ENCODE measurements around the gene PPP1R3G. TPM values are rescaled to one million over a fixed set of nuclear protein-coding genes. Genes with fewer than 3 reads are reported as not detected.

Gene PPP1R3G
- total and polyA plus RNA-seq, 2 donors (not counting 1 experiment from before 2014, with no cell fraction given) = 0.09 to 0.25 TPM

- Histone ChIP-seq H3K36me3 (replicated peaks in 1 of 2; ENCODE audit: control extremely low read depth in 1 of 2, control insufficient read depth in 1 of 2, extremely low read depth in 1 of 2, insufficient read depth in 2 of 2, low read length in 1 of 2) (peaks cover 0 to 8% of the 10 kb centered on the region in 2 experiments), H3K79me2 (ENCODE audit: control insufficient read depth, insufficient read depth, low read length) (no peaks in the 10 kb centered on the region), H3K4me2 (replicated peaks; ENCODE audit: low read depth, low read length, poor library complexity, severe bottlenecking) (no peak overlapping the region), H3K9ac (ENCODE audit: low read length) (no peak overlapping the region), H4K20me1 (ENCODE audit: control insufficient read depth, insufficient read depth, low read length, poor library complexity, severe bottlenecking) (no peaks in the 10 kb centered on the region), H3K9me3 (ENCODE audit: control extremely low read depth in 1 of 3, control insufficient read depth in 2 of 3, insufficient read depth in 1 of 3, low read length in 2 of 3) (no peaks in the 10 kb centered on the region), H3K4me3 (ENCODE audit: control extremely low read depth in 1 of 5, extremely low read depth in 1 of 5, insufficient read depth in 1 of 5, low read depth in 2 of 5, low read length in 4 of 5) (no peak overlapping the region), H2AFZ (ENCODE audit: insufficient read depth, low read depth, low read length, poor library complexity, severe bottlenecking) (no peak overlapping the region), H3K27me3 (replicated peaks in 1 of 4; ENCODE audit: control extremely low read depth in 1 of 4, control insufficient read depth in 3 of 4, insufficient read depth in 4 of 4, low read length in 3 of 4) (no peaks in the 10 kb centered on the region), H3K4me1 (ENCODE audit: control insufficient read depth in 2 of 2, insufficient read depth in 2 of 2, low read length in 2 of 2) (no peaks in the 10 kb centered on the region), H3K27ac (ENCODE audit: low read length in 2 of 2) (no peak overlapping the region)
- POLR2A ChIA-PET = no interaction called here
- CTCF ChIA-PET = no interaction called here
- H3K4me3 Mint-ChIP-seq = no peak overlapping the region
- ATAC-seq (ENCODE audit: low read depth) (no peak), DNase-seq (no peak)
- no peaks in the 10 kb centered on the region for H3K9me3 Mint-ChIP-seq (ENCODE audit: insufficient read depth)
- no peaks in the 10 kb centered on the region for H3K27me3 Mint-ChIP-seq
- no peak overlapping the region for H3K27ac Mint-ChIP-seq
- WGBS (ENCODE audit: insufficient coverage) = 100% methylated on average over 6 of the region's 13 CpGs
- TF ChIP-seq EZH2 (IDR thresholded peaks at IDR 0.05; ENCODE audit: borderline replicate concordance, insufficient read depth, low read depth, low read length, poor library complexity, severe bottlenecking) = no peak
- TF ChIP-seq CTCF (IDR thresholded peaks at IDR 0.05) = no peak
- no peaks in the 10 kb centered on the region for H3K4me1 Mint-ChIP-seq
- intact Hi-C loops (cut with micrococcal nuclease) = no loop called here
These were observed 28.0 kb downstream of the PPP1R3G start for GRCh38 chr6:5113096-5113495.

GRCh38 chr6:5115168-5115567, 30.0 kb downstream of the PPP1R3G start:
- H3K27ac ChIP-seq (ENCODE audit: low read length in 2 of 2) = no peak overlapping the region
- Mint-ChIP-seq H3K27ac (no peak overlapping the region), H3K4me3 (no peak overlapping the region), H3K9me3 (ENCODE audit: insufficient read depth) (no peaks in the 10 kb centered on the region), H3K4me1 (no peaks in the 10 kb centered on the region), H3K27me3 (no peaks in the 10 kb centered on the region)
- no peak overlapping the region for H3K4me2 ChIP-seq (replicated peaks; ENCODE audit: low read depth, low read length, poor library complexity, severe bottlenecking)
- H3K27me3 ChIP-seq (replicated peaks in 1 of 4; ENCODE audit: control extremely low read depth in 1 of 4, control insufficient read depth in 3 of 4, insufficient read depth in 4 of 4, low read length in 3 of 4) = no peaks in the 10 kb centered on the region
- H4K20me1 ChIP-seq (ENCODE audit: control insufficient read depth, insufficient read depth, low read length, poor library complexity, severe bottlenecking) = no peaks in the 10 kb centered on the region
- POLR2A ChIA-PET = no interaction called here
- DNase-seq = no peak
- TF ChIP-seq CTCF (IDR thresholded peaks at IDR 0.05) (no peak), EZH2 (IDR thresholded peaks at IDR 0.05; ENCODE audit: borderline replicate concordance, insufficient read depth, low read depth, low read length, poor library complexity, severe bottlenecking) (no peak)
- H3K4me3 ChIP-seq (ENCODE audit: control extremely low read depth in 1 of 5, extremely low read depth in 1 of 5, insufficient read depth in 1 of 5, low read depth in 2 of 5, low read length in 4 of 5) = no peak overlapping the region
- H3K4me1 ChIP-seq (ENCODE audit: control insufficient read depth in 2 of 2, insufficient read depth in 2 of 2, low read length in 2 of 2) = no peaks in the 10 kb centered on the region
- no peaks in the 10 kb centered on the region for H3K79me2 ChIP-seq (ENCODE audit: control insufficient read depth, insufficient read depth, low read length)
- H3K9me3 ChIP-seq (ENCODE audit: control extremely low read depth in 1 of 3, control insufficient read depth in 2 of 3, insufficient read depth in 1 of 3, low read length in 2 of 3) = peaks cover 0 to under 1% (median 0%) of the 10 kb centered on the region in 3 donors
- CTCF ChIA-PET = no interaction called here
- peaks cover 0 to 8% of the 10 kb centered on the region in 2 experiments for H3K36me3 ChIP-seq (replicated peaks in 1 of 2; ENCODE audit: control extremely low read depth in 1 of 2, control insufficient read depth in 1 of 2, extremely low read depth in 1 of 2, insufficient read depth in 2 of 2, low read length in 1 of 2)
- WGBS (ENCODE audit: insufficient coverage) = 99% methylated on average over 7 of the region's 10 CpGs
- intact Hi-C loops (cut with micrococcal nuclease) = no loop called here
- H3K9ac ChIP-seq (ENCODE audit: low read length) = no peak overlapping the region
- no peak for ATAC-seq (ENCODE audit: low read depth)
- H2AFZ ChIP-seq (ENCODE audit: insufficient read depth, low read depth, low read length, poor library complexity, severe bottlenecking) = no peak overlapping the region
